ENCODE data around the gene CEBPA. TPM values are rescaled to one million over a fixed set of nuclear protein-coding genes. Genes with fewer than 3 reads are reported as not detected.

CEBPA gene
- total and polyA plus RNA-seq, 10 of the 15 experiments (the other 5 are each of a cell fraction or from before 2014, with no cell fraction given) = 0.04 to 0.36 (median 0.13) TPM; not detected in 4

DNA sequence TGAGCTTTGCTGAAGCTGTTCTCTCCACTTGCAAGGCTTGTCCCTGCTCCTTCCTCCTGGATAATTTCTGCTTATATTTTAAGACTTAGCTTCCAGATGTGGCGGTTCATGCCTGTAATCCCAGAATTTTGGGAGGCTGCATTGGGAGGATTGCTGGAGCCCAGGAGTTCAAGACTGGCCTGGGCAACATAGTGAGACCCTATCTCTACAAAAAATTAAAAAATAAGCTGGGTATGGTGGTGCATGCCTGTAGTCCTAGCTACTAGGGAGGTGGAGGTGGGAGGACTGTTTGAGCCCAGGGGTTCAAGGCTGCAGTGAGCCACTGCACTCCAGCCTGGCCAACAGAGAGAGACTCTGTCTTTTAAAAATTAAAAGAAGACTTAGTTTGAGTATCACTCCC lies 31.6 kb downstream of the CEBPA start:
- Histone ChIP-seq H2AFZ (ENCODE audit: control insufficient read depth, low read depth, low read length) (no peak overlapping the region), H3K4me2 (ENCODE audit: control insufficient read depth, insufficient read depth) (no peak overlapping the region), H3K79me2 (ENCODE audit: control insufficient read depth, insufficient read depth, low read length) (no peaks in the 10 kb centered on the region), H3K4me1 (ENCODE audit: control insufficient read depth, insufficient read depth, low read length) (peaks cover 8% of the 10 kb centered on the region), H3K27me3 (replicated peaks in 1 of 2; ENCODE audit: control insufficient read depth in 2 of 2, insufficient read depth in 2 of 2, low read length in 1 of 2) (no peaks in the 10 kb centered on the region), H3K27ac (ENCODE audit: control insufficient read depth, insufficient read depth) (no peak overlapping the region), H3K36me3 (ENCODE audit: control insufficient read depth in 2 of 2, insufficient read depth in 2 of 2, low read length in 1 of 2) (no peaks in the 10 kb centered on the region), H3K9me3 (replicated peaks; ENCODE audit: control insufficient read depth, insufficient read depth, low read length) (no peaks in the 10 kb centered on the region), H4K20me1 (ENCODE audit: control insufficient read depth, insufficient read depth) (no peaks in the 10 kb centered on the region), H3K4me3 (no peak overlapping the region), H3K9ac (ENCODE audit: control insufficient read depth, insufficient read depth, low read length) (no peak overlapping the region)
- TF ChIP-seq RCOR1 (conservative IDR thresholded peaks at IDR 0.05; ENCODE audit: low read depth, low read length) (no peak), RAD51 (IDR thresholded peaks at IDR 0.05) (no peak), SP1 (IDR thresholded peaks at IDR 0.05; ENCODE audit: low read depth, low read length) (no peak), CHD1 (IDR thresholded peaks at IDR 0.05; ENCODE audit: low read depth, low read length) (no peak)
- TF ChIP-seq, protein P1, sequence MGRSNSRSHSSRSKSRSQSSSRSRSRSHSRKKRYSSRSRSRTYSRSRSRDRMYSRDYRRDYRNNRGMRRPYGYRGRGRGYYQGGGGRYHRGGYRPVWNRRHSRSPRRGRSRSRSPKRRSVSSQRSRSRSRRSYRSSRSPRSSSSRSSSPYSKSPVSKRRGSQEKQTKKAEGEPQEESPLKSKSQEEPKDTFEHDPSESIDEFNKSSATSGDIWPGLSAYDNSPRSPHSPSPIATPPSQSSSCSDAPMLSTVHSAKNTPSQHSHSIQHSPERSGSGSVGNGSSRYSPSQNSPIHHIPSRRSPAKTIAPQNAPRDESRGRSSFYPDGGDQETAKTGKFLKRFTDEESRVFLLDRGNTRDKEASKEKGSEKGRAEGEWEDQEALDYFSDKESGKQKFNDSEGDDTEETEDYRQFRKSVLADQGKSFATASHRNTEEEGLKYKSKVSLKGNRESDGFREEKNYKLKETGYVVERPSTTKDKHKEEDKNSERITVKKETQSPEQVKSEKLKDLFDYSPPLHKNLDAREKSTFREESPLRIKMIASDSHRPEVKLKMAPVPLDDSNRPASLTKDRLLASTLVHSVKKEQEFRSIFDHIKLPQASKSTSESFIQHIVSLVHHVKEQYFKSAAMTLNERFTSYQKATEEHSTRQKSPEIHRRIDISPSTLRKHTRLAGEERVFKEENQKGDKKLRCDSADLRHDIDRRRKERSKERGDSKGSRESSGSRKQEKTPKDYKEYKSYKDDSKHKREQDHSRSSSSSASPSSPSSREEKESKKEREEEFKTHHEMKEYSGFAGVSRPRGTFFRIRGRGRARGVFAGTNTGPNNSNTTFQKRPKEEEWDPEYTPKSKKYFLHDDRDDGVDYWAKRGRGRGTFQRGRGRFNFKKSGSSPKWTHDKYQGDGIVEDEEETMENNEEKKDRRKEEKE (IDR thresholded peaks at IDR 0.05) = no peak
- RAD21 ChIA-PET (ENCODE audit: unreplicated experiment) = no interaction called here
- no peak for ATAC-seq
- 31% methylated on average over 1 of the region's 1 CpG for WGBS (ENCODE audit: insufficient coverage, insufficient replicate concordance, low lambda C conversion rate, missing lambda C conversion rate)
- SMC1A ChIA-PET (ENCODE audit: uncharacterized antibody, unreplicated experiment) = no interaction called here
- CTCF ChIA-PET = no interaction called here
- DNase-seq (ENCODE audit: low read depth, low spot score) = no peak
- intact Hi-C loops (cut with micrococcal nuclease; ENCODE audit: unreplicated experiment) (no loop called here), in situ Hi-C loops (cut with MboI) (no loop called here)
- POLR2A ChIA-PET = no interaction called here
- BruUV-seq (replicated peaks) = no TSS peak
- FAIRE-seq = no peak

DNA sequence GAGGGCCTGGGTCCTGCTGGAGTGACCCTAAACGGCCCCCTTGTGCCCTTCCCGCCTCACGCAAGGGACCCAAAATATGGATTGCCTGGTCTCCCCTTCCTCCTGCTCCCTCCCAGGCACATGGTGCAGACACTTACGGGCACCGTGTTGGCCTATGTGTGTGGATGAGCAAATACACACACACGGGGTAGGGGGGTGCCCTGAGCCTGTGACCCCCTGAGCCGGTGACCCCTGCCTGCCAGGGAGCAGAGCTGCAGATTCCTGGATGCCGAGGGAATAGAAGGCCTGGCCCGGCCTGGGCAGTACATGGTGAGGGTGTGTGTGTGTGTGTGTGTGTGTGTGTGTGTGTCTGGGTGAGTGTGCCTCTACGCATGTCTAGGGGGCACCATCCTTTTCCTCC lies 33.3 kb downstream of the CEBPA start:
- Histone ChIP-seq H3K4me2 (ENCODE audit: control insufficient read depth, insufficient read depth) (no peak overlapping the region), H3K27ac (ENCODE audit: control insufficient read depth, insufficient read depth) (no peak overlapping the region), H3K9me3 (replicated peaks; ENCODE audit: control insufficient read depth, insufficient read depth, low read length) (no peaks in the 10 kb centered on the region), H3K9ac (ENCODE audit: control insufficient read depth, insufficient read depth, low read length) (no peak overlapping the region), H3K4me3 (no peak overlapping the region), H3K4me1 (ENCODE audit: control insufficient read depth, insufficient read depth, low read length) (peaks cover 8% of the 10 kb centered on the region), H3K79me2 (ENCODE audit: control insufficient read depth, insufficient read depth, low read length) (no peaks in the 10 kb centered on the region), H3K27me3 (replicated peaks in 1 of 2; ENCODE audit: control insufficient read depth in 2 of 2, insufficient read depth in 2 of 2, low read length in 1 of 2) (no peaks in the 10 kb centered on the region), H4K20me1 (ENCODE audit: control insufficient read depth, insufficient read depth) (no peaks in the 10 kb centered on the region), H3K36me3 (ENCODE audit: control insufficient read depth in 2 of 2, insufficient read depth in 2 of 2, low read length in 1 of 2) (no peaks in the 10 kb centered on the region), H2AFZ (ENCODE audit: control insufficient read depth, low read depth, low read length) (no peak overlapping the region)
- in situ Hi-C loops (cut with MboI) = no loop called here
- RAD21 ChIA-PET (ENCODE audit: unreplicated experiment) = no interaction called here
- DNase-seq (ENCODE audit: low read depth, low spot score) (no peak), ATAC-seq (no peak), FAIRE-seq (no peak)
- intact Hi-C loops (cut with micrococcal nuclease; ENCODE audit: unreplicated experiment) = no loop called here
- no TSS peak for BruUV-seq (replicated peaks)
- SMC1A ChIA-PET (ENCODE audit: uncharacterized antibody, unreplicated experiment) = interaction anchor here (0.6 kb wide), 1 partner anchor 11 kb away, joined by 3 read pairs; no protein-coding TSS in a partner anchor
- POLR2A ChIA-PET = no interaction called here
- CTCF ChIA-PET = no interaction called here
- 68% methylated on average over 10 of the region's 10 CpGs for WGBS (ENCODE audit: insufficient coverage, insufficient replicate concordance, low lambda C conversion rate, missing lambda C conversion rate)
- no peak for TF ChIP-seq POLR2A (IDR thresholded peaks at IDR 0.05; ENCODE audit: low read depth, low read length)
- no peak for TF ChIP-seq ATF7 (IDR thresholded peaks at IDR 0.05; ENCODE audit: low read depth)
- no peak for TF ChIP-seq POU2F2 (IDR thresholded peaks at IDR 0.05; ENCODE audit: borderline replicate concordance, low read depth, low read length)
- no peak for TF ChIP-seq RAD21 (IDR thresholded peaks at IDR 0.05; ENCODE audit: insufficient read depth, low read depth, low read length)
- TF ChIP-seq, protein P2, sequence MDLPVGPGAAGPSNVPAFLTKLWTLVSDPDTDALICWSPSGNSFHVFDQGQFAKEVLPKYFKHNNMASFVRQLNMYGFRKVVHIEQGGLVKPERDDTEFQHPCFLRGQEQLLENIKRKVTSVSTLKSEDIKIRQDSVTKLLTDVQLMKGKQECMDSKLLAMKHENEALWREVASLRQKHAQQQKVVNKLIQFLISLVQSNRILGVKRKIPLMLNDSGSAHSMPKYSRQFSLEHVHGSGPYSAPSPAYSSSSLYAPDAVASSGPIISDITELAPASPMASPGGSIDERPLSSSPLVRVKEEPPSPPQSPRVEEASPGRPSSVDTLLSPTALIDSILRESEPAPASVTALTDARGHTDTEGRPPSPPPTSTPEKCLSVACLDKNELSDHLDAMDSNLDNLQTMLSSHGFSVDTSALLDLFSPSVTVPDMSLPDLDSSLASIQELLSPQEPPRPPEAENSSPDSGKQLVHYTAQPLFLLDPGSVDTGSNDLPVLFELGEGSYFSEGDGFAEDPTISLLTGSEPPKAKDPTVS (IDR thresholded peaks at IDR 0.05; ENCODE audit: low read depth, low read length) = no peak
- TF ChIP-seq CREM (IDR thresholded peaks at IDR 0.05; ENCODE audit: low read depth) = no peak

Measured in GM12878 (cell line).